AG09309 (cell line): ENCODE results near the gene S100PBP.

ENCODE experiments used
- DNase-seq: peaks from one replicate; pipeline ENCODE4 v3.0.0-alpha.2; 2010; ENCODE audit warnings: low read depth
- H3K4me3 ChIP-seq: 2 replicates; pipeline ENCODE4 v1.5.1; 2011; ENCODE audit warnings: mild to moderate bottlenecking, low read depth, low read length, moderate library complexity; ENCODE audit not compliant: control insufficient read depth
- TF ChIP-seq, protein P1 (sequence below): IDR thresholded peaks from 2 replicates; pipeline ENCODE4 v1.5.1; 2011; ENCODE audit warnings: mild to moderate bottlenecking, low read depth, low read length, inconsistent platforms; ENCODE audit not compliant: insufficient read depth, control insufficient read depth; ENCODE audit errors: missing control alignments

The S100PBP gene

DNA sequence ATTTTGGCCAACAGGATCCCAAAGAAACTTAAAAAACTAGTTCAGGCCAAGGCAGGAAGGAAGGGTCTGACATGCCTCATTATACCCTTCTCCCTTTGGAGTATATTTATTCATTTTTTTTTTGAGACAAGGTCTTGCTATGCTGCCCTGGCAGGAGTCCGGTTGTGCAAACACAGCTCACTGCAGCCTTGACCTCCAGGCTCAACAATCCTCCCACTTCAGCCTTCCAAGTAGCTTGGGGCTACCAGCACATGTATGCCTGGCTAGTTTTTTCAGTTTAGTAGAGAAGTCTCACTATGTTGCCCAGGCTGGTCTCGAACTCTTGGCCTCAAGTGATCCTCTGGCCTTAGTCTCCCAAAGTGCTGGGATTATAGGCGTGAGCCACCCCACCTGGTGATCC lies 5.5 kb upstream of the S100PBP start:
- TF ChIP-seq, protein P1, sequence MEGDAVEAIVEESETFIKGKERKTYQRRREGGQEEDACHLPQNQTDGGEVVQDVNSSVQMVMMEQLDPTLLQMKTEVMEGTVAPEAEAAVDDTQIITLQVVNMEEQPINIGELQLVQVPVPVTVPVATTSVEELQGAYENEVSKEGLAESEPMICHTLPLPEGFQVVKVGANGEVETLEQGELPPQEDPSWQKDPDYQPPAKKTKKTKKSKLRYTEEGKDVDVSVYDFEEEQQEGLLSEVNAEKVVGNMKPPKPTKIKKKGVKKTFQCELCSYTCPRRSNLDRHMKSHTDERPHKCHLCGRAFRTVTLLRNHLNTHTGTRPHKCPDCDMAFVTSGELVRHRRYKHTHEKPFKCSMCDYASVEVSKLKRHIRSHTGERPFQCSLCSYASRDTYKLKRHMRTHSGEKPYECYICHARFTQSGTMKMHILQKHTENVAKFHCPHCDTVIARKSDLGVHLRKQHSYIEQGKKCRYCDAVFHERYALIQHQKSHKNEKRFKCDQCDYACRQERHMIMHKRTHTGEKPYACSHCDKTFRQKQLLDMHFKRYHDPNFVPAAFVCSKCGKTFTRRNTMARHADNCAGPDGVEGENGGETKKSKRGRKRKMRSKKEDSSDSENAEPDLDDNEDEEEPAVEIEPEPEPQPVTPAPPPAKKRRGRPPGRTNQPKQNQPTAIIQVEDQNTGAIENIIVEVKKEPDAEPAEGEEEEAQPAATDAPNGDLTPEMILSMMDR, result no peak
- no peak overlapping the region for H3K4me3 ChIP-seq

DNA sequence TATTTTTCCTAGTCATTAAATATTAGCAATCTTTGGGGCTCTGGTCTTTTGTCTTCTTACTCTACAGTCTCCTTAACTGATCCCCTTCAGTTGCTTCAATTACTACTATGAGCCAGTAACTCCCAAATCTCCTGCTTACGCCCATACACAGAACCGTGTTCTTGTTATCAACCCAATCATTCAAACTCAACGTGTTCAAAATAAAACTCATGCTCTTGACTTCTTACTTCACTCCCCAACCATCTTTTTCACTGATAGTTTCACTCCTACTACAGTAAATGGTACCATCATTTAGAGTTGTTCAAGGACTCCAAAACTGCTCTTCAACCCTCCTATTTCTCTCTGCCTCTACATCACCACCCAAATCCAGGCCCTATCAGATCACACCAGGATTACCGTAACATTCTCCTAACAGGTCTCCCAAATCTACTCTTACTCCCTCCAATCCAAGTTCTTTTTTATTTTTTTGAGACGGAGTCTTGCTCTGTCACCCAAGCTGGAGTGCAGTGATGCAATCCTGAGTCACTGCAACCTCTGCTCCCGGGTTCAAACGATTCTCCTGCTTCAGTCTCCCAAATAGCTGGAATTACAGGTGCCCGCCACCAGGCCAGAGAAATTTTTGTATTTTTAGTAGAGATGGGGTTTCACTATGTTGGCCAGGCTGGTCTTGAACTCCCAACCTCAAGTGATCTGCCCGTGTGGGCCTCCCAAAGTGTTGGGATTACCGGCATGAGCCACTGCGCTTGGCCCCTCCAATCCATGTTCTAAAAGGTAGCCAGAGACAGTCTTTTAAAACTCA lies 3.3 kb upstream of the S100PBP start:
- TF ChIP-seq, protein P1, result no peak
- H3K4me3 ChIP-seq, result no peak overlapping the region; the same call in 1 of the 2 replicates
- DNase-seq, result no peak

More for the DNA sequence above, 5.5 kb upstream of the S100PBP start:
- DNase-seq, result no peak

DNA sequence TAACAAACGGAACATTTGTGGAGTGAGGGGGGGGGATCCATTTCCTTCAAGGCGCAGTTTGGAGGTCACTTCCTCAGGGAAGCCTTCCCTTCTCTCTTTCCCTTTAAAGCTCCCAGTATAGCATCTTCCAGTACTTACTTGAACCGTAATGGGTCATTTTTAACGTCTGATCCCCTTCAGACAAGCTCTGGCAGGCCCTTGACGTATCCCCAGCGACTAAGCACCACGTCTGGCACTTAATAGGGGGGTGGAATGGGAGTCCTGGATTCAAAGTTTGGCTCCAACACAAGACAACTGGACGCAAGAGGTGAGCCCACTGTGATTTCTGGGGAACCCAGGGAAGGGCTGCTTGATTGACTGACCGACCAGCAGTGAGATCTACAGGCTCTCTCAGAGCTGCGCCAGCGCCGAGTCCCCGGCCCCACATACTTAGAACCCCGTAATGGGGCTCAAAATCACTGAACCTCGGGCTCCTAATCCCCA lies 736 bp upstream of the S100PBP start:
- TF ChIP-seq, protein P1, result no peak
- peak overlapping the region; percentile 95 for H3K4me3 ChIP-seq
- no peak for DNase-seq

DNA sequence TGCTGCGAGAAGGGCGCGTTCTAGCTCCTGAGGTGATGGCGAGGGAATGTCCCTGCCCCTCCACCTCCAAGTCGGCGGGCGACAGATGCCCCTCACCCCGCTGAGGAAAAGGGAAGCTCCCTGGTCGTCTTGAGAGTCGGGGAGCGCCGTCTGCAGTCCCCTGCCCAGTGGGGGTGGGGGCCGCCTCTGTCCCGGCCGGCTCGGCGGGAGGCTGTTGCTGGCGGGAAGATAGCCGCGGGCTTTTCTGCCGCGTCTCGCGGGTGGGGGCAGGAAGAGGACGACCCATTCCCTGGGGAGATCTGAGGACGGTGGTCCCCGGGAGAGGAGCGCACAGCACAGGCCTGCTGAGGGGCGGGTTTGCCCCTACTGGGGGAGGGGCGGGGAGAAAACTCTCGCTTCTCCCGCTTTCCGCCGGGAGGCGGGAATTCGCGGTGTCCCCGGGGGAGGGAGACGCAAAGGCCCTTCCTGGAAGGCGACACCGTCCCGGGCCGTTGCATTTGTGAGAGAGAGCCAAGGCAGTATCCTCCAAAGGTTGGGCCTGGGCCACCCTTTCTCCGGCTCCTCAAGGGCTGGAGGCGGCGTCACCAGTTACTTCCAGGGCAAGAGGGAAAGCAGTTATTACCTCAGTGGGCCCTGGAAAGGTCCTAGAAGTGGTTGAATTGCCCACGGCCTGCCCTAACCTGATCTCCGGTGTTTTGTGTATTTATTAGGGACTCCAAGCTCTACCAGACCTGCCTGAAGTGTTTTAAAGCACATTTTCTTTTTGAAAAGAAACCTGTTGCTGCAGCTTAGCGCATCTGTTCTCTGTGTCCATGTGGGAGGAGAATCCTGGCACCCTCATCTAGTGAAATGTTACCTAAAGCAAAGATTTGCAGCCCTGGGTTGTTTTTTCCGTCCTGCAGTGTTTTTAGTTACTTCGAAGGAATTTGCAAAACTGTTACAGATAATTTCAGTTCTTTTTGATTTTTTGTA lies 648 bp downstream of the S100PBP start:
- H3K4me3 ChIP-seq, result peak overlapping the region; percentile 95
- TF ChIP-seq, protein P1, result no peak
- no peak for DNase-seq

DNA sequence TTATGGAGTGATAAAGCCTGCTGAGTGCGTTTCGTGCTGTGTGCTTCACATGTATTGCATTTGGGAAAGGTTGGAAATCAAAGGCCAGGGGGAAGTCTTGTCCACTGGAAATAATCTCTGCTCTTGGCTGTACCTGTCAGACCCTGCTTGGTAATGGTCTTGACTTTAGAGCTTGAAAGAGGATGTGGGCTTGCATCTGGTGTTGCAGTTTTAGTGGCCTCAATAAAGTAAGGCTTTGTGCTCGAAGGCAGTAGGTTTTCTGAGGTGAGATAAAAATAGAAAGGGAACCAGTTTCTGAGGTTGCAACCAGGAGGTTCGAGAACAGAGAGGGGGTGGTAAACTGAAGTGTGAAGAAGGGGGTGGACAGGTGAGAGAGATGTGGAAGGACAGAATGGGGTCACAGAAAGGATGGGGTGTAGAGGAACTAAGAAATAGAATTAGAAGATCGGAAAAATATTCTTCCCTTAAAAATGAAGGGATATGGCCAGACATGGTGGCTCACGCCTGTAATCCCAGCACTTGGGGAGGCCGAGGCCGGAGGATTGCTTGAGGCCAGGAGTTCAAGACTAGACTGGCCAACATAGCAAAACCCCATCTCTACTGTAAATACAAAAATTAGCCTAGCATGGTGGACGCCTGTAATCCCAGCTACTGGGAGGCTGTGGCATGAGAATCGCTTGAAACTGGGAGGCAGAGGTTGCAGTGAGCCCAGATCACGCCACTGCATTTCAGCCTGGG lies 1.5 kb downstream of the S100PBP start:
- DNase-seq, result no peak
- TF ChIP-seq, protein P1, result no peak
- peak overlapping the region; percentile 95 for H3K4me3 ChIP-seq

DNA sequence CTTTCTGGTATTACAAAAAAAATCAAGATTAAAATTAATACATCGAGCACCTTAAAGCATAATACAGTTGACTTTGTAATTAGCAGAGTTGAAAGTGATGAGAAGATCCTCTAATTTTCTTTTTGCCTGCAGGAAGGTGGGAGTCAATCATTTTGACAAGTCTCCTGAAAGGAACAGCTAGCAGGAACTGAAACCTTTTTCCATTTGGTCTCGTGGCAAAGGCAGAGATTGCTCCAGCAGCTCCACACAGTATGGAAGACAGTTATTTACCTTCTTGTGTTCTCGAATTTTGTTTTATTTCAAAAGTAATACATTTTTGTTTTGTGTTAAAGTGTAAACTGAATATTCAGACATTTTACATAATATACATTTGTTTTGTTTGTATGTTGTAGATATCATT lies 7.7 kb downstream of the S100PBP start:
- TF ChIP-seq, protein P1, result no peak
- no peak overlapping the region for H3K4me3 ChIP-seq
- DNase-seq, result no peak
